H1 (cell line): ENCODE measurements around the gene NFX1. TPM values are rescaled to one million over a fixed set of nuclear protein-coding genes. Genes with fewer than 3 reads are reported as not detected.

Experiments used
- CTCF ChIA-PET: fragments of 300-600 bp; sonication (Branson Sonifier 250); formaldehyde crosslinking; loops from one replicate; lab custom pipeline; 2021; ENCODE audit not compliant: partially characterized antibody; lab: Charles Lee
- POLR2A ChIA-PET: fragments of 300-600 bp; sonication (Branson Sonifier 250); formaldehyde crosslinking; loops from one replicate; lab custom pipeline; 2021; ENCODE audit warnings: inconsistent platforms; ENCODE audit not compliant: partially characterized antibody; lab: Charles Lee
- DNase-seq, 2 experiments: peaks; one replicate each; pipeline versions ENCODE4 v3.0.0 to v3.0.0-alpha.2; 2010 to 2022; ENCODE audit warnings: low spot score in 2 of 2, low read depth in 1 of 2, mixed read lengths in 1 of 2
- FAIRE-seq: peaks from 2 replicates; lab custom pipeline; 2011; peaks lifted over from hg19 to GRCh38; lab: Jason Lieb, UNC
- H2AFZ ChIP-seq: 2 replicates; pipeline ENCODE4 v1.8.1; 2012; ENCODE audit warnings: low read length, inconsistent platforms
- H2AK5ac ChIP-seq: 2 replicates; pipeline ENCODE4 v1.6.1; 2013; ENCODE audit warnings: low read depth, low read length
- H2BK120ac ChIP-seq: replicated peaks from 2 replicates; pipeline ENCODE3; 2013; ENCODE audit warnings: low read depth, low read length, inconsistent platforms
- H2BK12ac ChIP-seq: 2 replicates; pipeline ENCODE4 v1.6.1; 2013; ENCODE audit warnings: low read depth, low read length
- H2BK15ac ChIP-seq: 2 replicates; pipeline ENCODE4 v1.6.1; 2013; ENCODE audit warnings: low read length
- H2BK20ac ChIP-seq: 2 replicates; pipeline ENCODE4 v1.6.1; 2013; ENCODE audit warnings: low read length
- H2BK5ac ChIP-seq: 2 replicates; pipeline ENCODE4 v1.6.1; 2013; ENCODE audit warnings: low read depth, low read length
- H3K14ac ChIP-seq: 2 replicates; pipeline ENCODE4 v1.6.1; 2013; ENCODE audit warnings: inconsistent platforms; ENCODE audit not compliant: insufficient read length
- H3K18ac ChIP-seq: 2 replicates; pipeline ENCODE4 v1.6.1; 2013; ENCODE audit warnings: low read length; ENCODE audit errors: extremely low read depth
- H3K23ac ChIP-seq: 2 replicates; pipeline ENCODE4 v1.6.1; 2013; ENCODE audit warnings: inconsistent platforms; ENCODE audit not compliant: insufficient read length
- H3K23me2 ChIP-seq: 2 replicates; pipeline ENCODE4 v1.6.1; 2013; ENCODE audit warnings: low read depth, low read length
- H3K27ac ChIP-seq: 2 replicates; pipeline ENCODE4 v1.6.1; 2011; ENCODE audit warnings: low read depth, low read length, inconsistent platforms
- H3K27me3 ChIP-seq, 4 experiments: replicated peaks in 1 of 4; 1 replicate in 1 of 4; 2 replicates in 3 of 4; pipeline versions ENCODE4 v1.6.1 to v1.8.1; 2011 to 2013; ENCODE audit warnings: low read length in 3 of 4, mild to moderate bottlenecking in 3 of 4, inconsistent platforms in 2 of 4, mixed read lengths in 2 of 4, moderate library complexity in 1 of 4; ENCODE audit not compliant: control insufficient read depth in 3 of 4, insufficient read depth in 3 of 4; ENCODE audit errors: extremely low read depth in 1 of 4
- H3K36me3 ChIP-seq, 4 experiments: 2 replicates each; pipeline versions ENCODE4 v1.6.1 to v1.8.1; 2011 to 2013; ENCODE audit warnings: mild to moderate bottlenecking in 4 of 4, low read length in 3 of 4, moderate library complexity in 2 of 4, control low read depth in 1 of 4, inconsistent platforms in 1 of 4; ENCODE audit not compliant: insufficient read depth in 4 of 4, control insufficient read depth in 2 of 4
- H3K4ac ChIP-seq: replicated peaks from 2 replicates; pipeline ENCODE3; 2013; ENCODE audit warnings: low read length, low read depth, mixed read lengths, inconsistent platforms; ENCODE audit not compliant: insufficient read length
- H3K4me1 ChIP-seq, 4 experiments: replicated peaks in 1 of 4; 1 replicate in 1 of 4; 2 replicates in 3 of 4; pipeline versions ENCODE4 v1.6.1 to v1.8.1; 2011 to 2013; ENCODE audit warnings: low read length in 3 of 4, inconsistent platforms in 2 of 4, mixed read lengths in 1 of 4; ENCODE audit not compliant: insufficient read depth in 4 of 4, control insufficient read depth in 3 of 4
- H3K4me2 ChIP-seq, 2 experiments: 2 replicates each; pipeline versions ENCODE4 v1.6.1 to v1.8.1; 2011 to 2013; ENCODE audit warnings: low read depth in 2 of 2, low read length in 2 of 2, control low read depth in 1 of 2, inconsistent platforms in 1 of 2, mild to moderate bottlenecking in 1 of 2; ENCODE audit not compliant: insufficient read depth in 1 of 2
- H3K4me3 ChIP-seq, 4 experiments: fragments of 200-600, 300-600 bp in 1 of 4; sonication (generic), shearing (Covaris generic), sonication (Bioruptor Twin) in 1 of 4; 2 replicates each; pipeline versions ENCODE4 v1.5.1 to v1.8.1; 2011 to 2016; ENCODE audit warnings: low read length in 4 of 4, low read depth in 3 of 4, control low read depth in 2 of 4, inconsistent platforms in 2 of 4, mild to moderate bottlenecking in 2 of 4, mixed read lengths in 1 of 4, moderate library complexity in 1 of 4; ENCODE audit not compliant: insufficient read depth in 2 of 4; ENCODE audit errors: extremely low read depth in 1 of 4
- H3K56ac ChIP-seq: replicated peaks from 2 replicates; pipeline ENCODE3; 2013; ENCODE audit warnings: low read depth, mild to moderate bottlenecking, mixed read lengths, low read length, inconsistent platforms; ENCODE audit not compliant: insufficient read length
- H3K79me1 ChIP-seq: 2 replicates; pipeline ENCODE4 v1.6.1; 2013; ENCODE audit warnings: low read depth, low read length, control low read depth
- H3K79me2 ChIP-seq, 2 experiments: 2 replicates each; pipeline versions ENCODE4 v1.6.1 to v1.8.1; 2012 to 2013; ENCODE audit warnings: low read length in 2 of 2, mild to moderate bottlenecking in 2 of 2, inconsistent platforms in 1 of 2; ENCODE audit not compliant: insufficient read depth in 2 of 2, control insufficient read depth in 1 of 2
- H3K9ac ChIP-seq, 4 experiments: replicated peaks in 1 of 4; 1 replicate in 1 of 4; 2 replicates in 3 of 4; pipeline versions ENCODE4 v1.6.1 to v1.8.1; 2011 to 2013; ENCODE audit warnings: low read depth in 3 of 4, low read length in 3 of 4, control low read depth in 2 of 4, mild to moderate bottlenecking in 2 of 4, moderate library complexity in 2 of 4, inconsistent platforms in 1 of 4; ENCODE audit errors: extremely low read depth in 1 of 4
- H3K9me3 ChIP-seq, 2 experiments: 2 replicates each; pipeline versions ENCODE4 v1.6.1 to v1.8.1; 2012 to 2013; ENCODE audit warnings: mild to moderate bottlenecking in 2 of 2, moderate library complexity in 2 of 2, control low read depth in 1 of 2, inconsistent platforms in 1 of 2, low read depth in 1 of 2, low read length in 1 of 2, mixed read lengths in 1 of 2; ENCODE audit not compliant: insufficient read depth in 2 of 2
- H4K20me1 ChIP-seq, 2 experiments: replicated peaks in 1 of 2; 2 replicates each; pipeline versions ENCODE3 to v1.8.1; 2011 to 2013; ENCODE audit warnings: inconsistent platforms in 2 of 2, low read length in 2 of 2, mild to moderate bottlenecking in 1 of 2; ENCODE audit not compliant: insufficient read depth in 2 of 2, control insufficient read depth in 1 of 2
- H4K5ac ChIP-seq: 2 replicates; pipeline ENCODE4 v1.6.1; 2013; ENCODE audit warnings: low read length, low read depth, mixed read lengths, inconsistent platforms; ENCODE audit not compliant: insufficient read length
- H4K8ac ChIP-seq: 2 replicates; pipeline ENCODE4 v1.8.0; 2013; ENCODE audit warnings: mild to moderate bottlenecking, moderate library complexity, low read length, inconsistent platforms; ENCODE audit not compliant: insufficient read depth; ENCODE audit errors: extremely low read depth
- H4K91ac ChIP-seq: replicated peaks from 2 replicates; pipeline ENCODE3; 2013; ENCODE audit warnings: low read length, mixed read lengths, inconsistent platforms; ENCODE audit not compliant: insufficient read length
- ASH2L ChIP-seq: fragments of 200-600, 300-600 bp; sonication (generic); IDR thresholded peaks from one replicate; pipeline ENCODE4 v1.7.1; 2017; ENCODE audit warnings: low read length
- BACH1 ChIP-seq: IDR thresholded peaks from 2 replicates; pipeline ENCODE4 v1.6.1; 2012; ENCODE audit warnings: low read length, improper control_type of control experiment
- CBX5 ChIP-seq: fragments of 300-800, 300-1000 bp; sonication (generic); IDR thresholded peaks from 2 replicates; pipeline ENCODE4 v1.7.1; 2016; ENCODE audit warnings: antibody characterized with exemption, low read length, low read depth
- CEBPB ChIP-seq: IDR thresholded peaks from 2 replicates; pipeline ENCODE4 v1.6.1; 2012; ENCODE audit warnings: low read depth, low read length
- EGR1 ChIP-seq: IDR thresholded peaks from 2 replicates; pipeline ENCODE4 v1.6.1; 2011; ENCODE audit warnings: low read depth, low read length, borderline replicate concordance
- HDAC2 ChIP-seq, 2 experiments: fragments of 300-600 bp in 1 of 2; sonication (generic) in 1 of 2; IDR thresholded peaks; 2 replicates each; pipeline ENCODE4 v1.6.1; 2011 to 2012; ENCODE audit warnings: low read depth in 2 of 2, low read length in 2 of 2, mild to moderate bottlenecking in 2 of 2, moderate library complexity in 2 of 2, borderline replicate concordance in 1 of 2, inconsistent platforms in 1 of 2
- HDAC6 ChIP-seq: IDR thresholded peaks from one replicate; pipeline ENCODE4 v1.7.1; 2012; ENCODE audit warnings: low read depth, mild to moderate bottlenecking, inconsistent platforms, low read length, moderate library complexity
- KDM1A ChIP-seq: fragments of 200-600, 300-600 bp; sonication (generic); IDR thresholded peaks from 2 replicates; pipeline ENCODE4 v1.7.1; 2016; ENCODE audit warnings: mild to moderate bottlenecking, low read length, borderline replicate concordance
- POU5F1 ChIP-seq: IDR thresholded peaks from 2 replicates; pipeline ENCODE4 v1.6.1; 2011; ENCODE audit warnings: low read depth, mild to moderate bottlenecking, low read length, moderate library complexity
- RAD21 ChIP-seq, 2 experiments: IDR thresholded peaks in 1 of 2; conservative IDR thresholded peaks in 1 of 2; 2 replicates each; pipeline ENCODE4 v1.6.1; 2011; ENCODE audit warnings: low read depth in 2 of 2, low read length in 2 of 2, improper control_type of control experiment in 1 of 2, inconsistent platforms in 1 of 2, mild to moderate bottlenecking in 1 of 2, moderate library complexity in 1 of 2
- SP2 ChIP-seq: IDR thresholded peaks from 2 replicates; pipeline ENCODE4 v1.6.1; 2012; ENCODE audit warnings: mild to moderate bottlenecking, low read length, inconsistent platforms
- SUZ12 ChIP-seq: fragments of 200-600 bp; sonication (generic); IDR thresholded peaks from 2 replicates; pipeline ENCODE4 v1.6.1; 2012; ENCODE audit warnings: mild to moderate bottlenecking, inconsistent platforms, low read length, moderate library complexity, mixed read lengths
- WGBS, 2 experiments: shearing (Covaris generic) in 1 of 2; methylation state at CpG; one replicate each; pipeline versions ENCODE4 v1.1.6 to v1.1.7; 2013 to 2015; ENCODE audit warnings: low lambda C conversion rate in 2 of 2, mixed read lengths in 2 of 2, inconsistent platforms in 1 of 2, low coverage in 1 of 2, missing lambda C conversion rate in 1 of 2; ENCODE audit not compliant: insufficient replicate concordance in 2 of 2, insufficient coverage in 1 of 2, insufficient read length in 1 of 2; ENCODE audit errors: extremely low coverage in 1 of 2, missing lambda C conversion rate in 1 of 2; 5-methylcytosine and 5-hydroxymethylcytosine counted together
- polyA plus RNA-seq, 7 experiments: library from polyadenylated mRNA; depleted of rRNA in 3 of 7; stranded (reverse) in 5 of 7; unstranded in 2 of 7; fragments of >200 nt in 5 of 7; fragments of 200-250 nt in 2 of 7; gene quantifications; 1 replicate in 5 of 7; 2 replicates in 1 of 7; 4 replicates in 1 of 7; pipeline versions ENCODE4 v1.2.1 to v1.2.3, GENCODE V29; 2011 to 2013; ENCODE audit warnings: missing spikeins in 2 of 7, mixed read lengths in 2 of 7
- total RNA-seq: library from RNA; stranded (reverse); fragmentation: NEBNext Ultra II Directional; extraction: Animal tissue kit (Norgen Biotek cat#: 25700); gene quantifications from 2 replicates; pipeline ENCODE4 v1.2.1, GENCODE V29; 2021

Gene NFX1
- total and polyA plus RNA-seq, 2 of the 8 experiments (the other 6 are each of a cell fraction or from before 2014, with no cell fraction given) = 19.4 to 28.4 TPM

DNA sequence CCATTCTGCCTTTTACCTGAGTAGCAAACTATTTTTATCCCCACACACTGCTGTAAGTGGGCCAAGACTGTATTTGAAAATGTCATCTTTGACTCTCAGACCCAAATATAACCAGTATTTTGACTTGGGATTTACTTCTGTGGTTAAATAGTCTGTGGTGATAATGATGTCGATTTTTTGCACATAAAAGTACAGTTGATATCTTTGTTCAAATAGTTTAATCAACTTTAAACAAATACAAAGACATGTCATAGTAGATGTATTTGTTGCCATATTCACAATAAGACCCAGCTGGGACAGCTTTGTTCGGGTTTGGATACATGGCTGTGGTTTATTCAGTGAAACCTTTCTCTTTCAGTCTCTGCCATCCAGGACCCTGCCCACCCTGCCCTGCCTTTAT, 20.4 kb downstream of the NFX1 start:
- FAIRE-seq (no peak), DNase-seq (no peak)
- no peak overlapping the region for H2BK20ac ChIP-seq
- no peaks in the 10 kb centered on the region for H3K4me1 ChIP-seq
- ChIA-PET POLR2A (no interaction called here), CTCF (interaction anchor here (1.5 kb wide), 1 partner anchor 142 kb away, joined by 3 read pairs; no protein-coding TSS in a partner anchor)
- no peak overlapping the region for H2AFZ ChIP-seq
- no peak overlapping the region for H3K27ac ChIP-seq
- H3K23me2 ChIP-seq = no peaks in the 10 kb centered on the region
- H3K23ac ChIP-seq = no peak overlapping the region
- no peak overlapping the region for H3K4ac ChIP-seq
- no peak overlapping the region for H4K91ac ChIP-seq
- no peak overlapping the region for H3K9ac ChIP-seq
- H3K18ac ChIP-seq = no peak overlapping the region
- no peak overlapping the region for H2BK120ac ChIP-seq
- H2BK5ac ChIP-seq = no peak overlapping the region
- H3K79me1 ChIP-seq = no peaks in the 10 kb centered on the region
- no peak overlapping the region for H3K4me2 ChIP-seq
- no peak overlapping the region for H2AK5ac ChIP-seq
- peaks cover 23 to 73% (median 51%) of the 10 kb centered on the region in 4 experiments for H3K36me3 ChIP-seq
- no peaks in the 10 kb centered on the region for H3K79me2 ChIP-seq
- 90% methylated on average over 2 of the region's 2 CpGs; no CpG with 5 or more reads in 1 of the 2 experiments for WGBS, 2 experiments
- H4K20me1 ChIP-seq = peaks cover 0 to 3% of the 10 kb centered on the region in 2 experiments
- H3K9me3 ChIP-seq = no peaks in the 10 kb centered on the region
- H3K14ac ChIP-seq = no peak overlapping the region
- H2BK12ac ChIP-seq = no peak overlapping the region
- H4K8ac ChIP-seq = no peak overlapping the region
- H3K27me3 ChIP-seq = no peaks in the 10 kb centered on the region
- H3K4me3 ChIP-seq = no peak overlapping the region
- no peak overlapping the region for H2BK15ac ChIP-seq
- H3K56ac ChIP-seq = no peak overlapping the region
- H4K5ac ChIP-seq = no peak overlapping the region
- TF ChIP-seq HDAC2 (IDR thresholded peaks at IDR 0.05; ENCODE audit: borderline replicate concordance in 1 of 2, low read depth in 2 of 2, low read length in 2 of 2) (no peak), KDM1A (no peak), HDAC6 (no peak), BACH1 (no peak), POU5F1 (no peak), RAD21 (IDR thresholded peaks at IDR 0.05 in 1 of 2, conservative IDR thresholded peaks at IDR 0.05 in 1 of 2; ENCODE audit: low read depth in 2 of 2, low read length in 2 of 2) (no peak), SP2 (no peak), SUZ12 (no peak), CEBPB (no peak), CBX5 (no peak), ASH2L (no peak), EGR1 (no peak)
